ENCODE measurements around the gene AP3S1. TPM values are rescaled to one million over a fixed set of nuclear protein-coding genes. Genes with fewer than 3 reads are reported as not detected.

AP3S1 gene
- total RNA-seq, 1 donor from 2014 or later: 56.0 TPM

- no peak overlapping the region for H3K4me3 Mint-ChIP-seq
- no peaks in the 10 kb centered on the region for H3K27me3 Mint-ChIP-seq (ENCODE audit: low read depth)
- TF ChIP-seq, protein P1, sequence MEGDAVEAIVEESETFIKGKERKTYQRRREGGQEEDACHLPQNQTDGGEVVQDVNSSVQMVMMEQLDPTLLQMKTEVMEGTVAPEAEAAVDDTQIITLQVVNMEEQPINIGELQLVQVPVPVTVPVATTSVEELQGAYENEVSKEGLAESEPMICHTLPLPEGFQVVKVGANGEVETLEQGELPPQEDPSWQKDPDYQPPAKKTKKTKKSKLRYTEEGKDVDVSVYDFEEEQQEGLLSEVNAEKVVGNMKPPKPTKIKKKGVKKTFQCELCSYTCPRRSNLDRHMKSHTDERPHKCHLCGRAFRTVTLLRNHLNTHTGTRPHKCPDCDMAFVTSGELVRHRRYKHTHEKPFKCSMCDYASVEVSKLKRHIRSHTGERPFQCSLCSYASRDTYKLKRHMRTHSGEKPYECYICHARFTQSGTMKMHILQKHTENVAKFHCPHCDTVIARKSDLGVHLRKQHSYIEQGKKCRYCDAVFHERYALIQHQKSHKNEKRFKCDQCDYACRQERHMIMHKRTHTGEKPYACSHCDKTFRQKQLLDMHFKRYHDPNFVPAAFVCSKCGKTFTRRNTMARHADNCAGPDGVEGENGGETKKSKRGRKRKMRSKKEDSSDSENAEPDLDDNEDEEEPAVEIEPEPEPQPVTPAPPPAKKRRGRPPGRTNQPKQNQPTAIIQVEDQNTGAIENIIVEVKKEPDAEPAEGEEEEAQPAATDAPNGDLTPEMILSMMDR (IDR thresholded peaks at IDR 0.05; ENCODE audit: unreplicated experiment): no peak
- H3K4me1 Mint-ChIP-seq: no peaks in the 10 kb centered on the region
- no peaks in the 10 kb centered on the region for H3K9me3 Mint-ChIP-seq
- no peak for DNase-seq (ENCODE audit: low spot score in 2 of 2, unreplicated experiment in 2 of 2)
- H3K36me3 Mint-ChIP-seq: no peaks in the 10 kb centered on the region
- H3K27ac Mint-ChIP-seq: no peak overlapping the region
These were observed 94.3 kb downstream of the AP3S1 start for GRCh38 chr5:115936031-115936430.

GRCh38 chr5:115939059-115939458 lies 97.3 kb downstream of the AP3S1 start:
- no peak overlapping the region for H3K4me3 Mint-ChIP-seq

GRCh38 chr5:115940080-115940810 lies 98.5 kb downstream of the AP3S1 start:
- TF ChIP-seq, protein P1 (IDR thresholded peaks at IDR 0.05; ENCODE audit: unreplicated experiment): no peak
- Mint-ChIP-seq H3K4me3 (no peak overlapping the region), H3K9me3 (peaks cover 7% of the 10 kb centered on the region), H3K4me1 (no peaks in the 10 kb centered on the region), H3K36me3 (no peaks in the 10 kb centered on the region), H3K27ac (no peak overlapping the region), H3K27me3 (ENCODE audit: low read depth) (no peaks in the 10 kb centered on the region)
- DNase-seq (ENCODE audit: low spot score in 2 of 2, unreplicated experiment in 2 of 2): no peak

More at GRCh38 chr5:115939059-115939458, 97.3 kb downstream of the AP3S1 start:
- Mint-ChIP-seq H3K36me3 (no peaks in the 10 kb centered on the region), H3K27me3 (ENCODE audit: low read depth) (no peaks in the 10 kb centered on the region), H3K4me1 (no peaks in the 10 kb centered on the region), H3K27ac (no peak overlapping the region), H3K9me3 (peaks cover 7% of the 10 kb centered on the region)
- no peak for DNase-seq (ENCODE audit: low spot score in 2 of 2, unreplicated experiment in 2 of 2)
- TF ChIP-seq, protein P1 (IDR thresholded peaks at IDR 0.05; ENCODE audit: unreplicated experiment): no peak

DNA sequence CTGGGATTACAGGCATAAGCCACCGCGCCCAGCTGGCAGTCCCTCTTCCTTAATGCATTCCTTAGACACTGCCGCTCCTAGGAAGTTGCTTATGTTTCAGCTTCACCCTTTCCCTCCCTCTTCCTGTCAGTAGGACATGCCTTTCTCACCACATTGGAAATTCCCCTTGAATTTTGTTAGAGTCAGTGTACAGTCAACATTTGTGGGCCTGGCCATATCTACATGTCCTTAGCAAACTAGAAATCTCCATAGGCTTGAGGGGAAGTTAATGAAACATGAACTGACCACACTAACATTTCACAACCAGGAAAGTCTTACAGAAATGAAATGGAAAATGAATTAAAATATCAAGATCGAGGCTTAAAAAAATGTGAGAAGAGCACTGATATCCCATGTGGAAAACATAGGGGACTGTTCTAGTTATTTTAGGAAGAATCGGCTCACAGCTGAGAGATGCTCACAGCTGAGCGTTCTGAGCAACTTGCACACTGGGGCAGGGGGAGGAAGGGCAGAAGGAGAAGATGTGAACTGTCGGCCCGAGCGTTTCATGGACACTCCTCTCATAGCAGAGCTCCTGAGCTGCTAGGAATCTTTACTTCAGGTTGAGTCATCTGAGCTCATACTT lies 99.4 kb downstream of the AP3S1 start:
- TF ChIP-seq, protein P1 (IDR thresholded peaks at IDR 0.05; ENCODE audit: unreplicated experiment): no peak
- H3K4me3 Mint-ChIP-seq: no peak overlapping the region
- H3K4me1 Mint-ChIP-seq: no peaks in the 10 kb centered on the region
- H3K9me3 Mint-ChIP-seq: peaks cover 7% of the 10 kb centered on the region
- no peaks in the 10 kb centered on the region for H3K36me3 Mint-ChIP-seq
- H3K27me3 Mint-ChIP-seq (ENCODE audit: low read depth): no peaks in the 10 kb centered on the region
- no peak overlapping the region for H3K27ac Mint-ChIP-seq
- no peak for DNase-seq (ENCODE audit: low spot score in 2 of 2, unreplicated experiment in 2 of 2)

GRCh38 chr5:115944501-115944900 lies 102.8 kb downstream of the AP3S1 start:
- H3K36me3 Mint-ChIP-seq: no peaks in the 10 kb centered on the region
- no peak overlapping the region for H3K27ac Mint-ChIP-seq
- H3K4me3 Mint-ChIP-seq: no peak overlapping the region
- H3K27me3 Mint-ChIP-seq (ENCODE audit: low read depth): no peaks in the 10 kb centered on the region
- TF ChIP-seq, protein P1 (IDR thresholded peaks at IDR 0.05; ENCODE audit: unreplicated experiment): no peak
- no peak for DNase-seq (ENCODE audit: low spot score in 2 of 2, unreplicated experiment in 2 of 2)
- H3K4me1 Mint-ChIP-seq: no peaks in the 10 kb centered on the region
- peaks cover 7% of the 10 kb centered on the region for H3K9me3 Mint-ChIP-seq
